WERI-Rb-1 (cell line): ENCODE results near the gene S1PR1.

Experiments
- DNase-seq: peaks from one replicate; pipeline ENCODE4 v3.0.0-alpha.2; 2020
- H3K27ac ChIP-seq: fragments of 250-450 bp; sonication (Bioruptor Pico); 2 replicates; pipeline ENCODE4 v1.5.1; 2020; ENCODE audit warnings: mild to moderate bottlenecking, moderate library complexity
- H3K27me3 ChIP-seq: fragments of 250-450 bp; sonication (Bioruptor Pico); 2 replicates; pipeline ENCODE4 v1.5.1; 2021; ENCODE audit warnings: mild to moderate bottlenecking, low read depth, moderate library complexity; ENCODE audit not compliant: insufficient read depth, severe bottlenecking
- H3K36me3 ChIP-seq: fragments of 250-450 bp; sonication (Bioruptor Pico); 2 replicates; pipeline ENCODE4 v1.5.1; 2020; ENCODE audit warnings: mild to moderate bottlenecking, moderate library complexity
- H3K4me3 ChIP-seq: 2 replicates; pipeline ENCODE4 v1.5.1; 2011; ENCODE audit warnings: low read depth, mild to moderate bottlenecking, control low read depth, low read length
- H3K9me3 ChIP-seq: fragments of 250-450 bp; sonication (Bioruptor Pico); 2 replicates; pipeline ENCODE4 v1.5.1; 2021; ENCODE audit warnings: mild to moderate bottlenecking, moderate library complexity; ENCODE audit not compliant: severe bottlenecking
- TF ChIP-seq, protein P1 (sequence below): IDR thresholded peaks from 2 replicates; pipeline ENCODE4 v1.5.1; 2011; ENCODE audit warnings: low read depth, mild to moderate bottlenecking, control low read depth, inconsistent platforms, low read length

The S1PR1 gene

DNA sequence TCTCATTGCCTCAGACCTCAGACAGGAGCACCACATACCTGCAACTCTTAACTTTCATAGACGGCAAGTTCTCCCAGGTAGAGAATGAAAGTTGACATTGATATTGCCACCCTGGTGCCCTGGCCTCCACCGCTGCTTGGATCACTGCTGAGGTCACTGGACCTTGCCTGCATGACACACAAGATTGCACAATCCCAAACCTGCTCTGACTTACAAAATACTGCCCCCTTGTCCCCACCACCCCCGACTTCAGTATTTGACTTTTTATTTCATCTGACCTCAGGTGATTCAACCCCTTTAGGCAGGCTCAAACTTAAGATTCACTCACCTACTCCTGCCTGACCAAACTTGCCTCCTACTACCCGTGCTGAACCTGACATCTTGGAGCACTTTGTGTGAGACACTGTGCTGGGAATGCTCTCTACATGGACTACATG lies 43.1 kb upstream of the S1PR1 start:
- DNase-seq: no peak
- TF ChIP-seq, protein P1, sequence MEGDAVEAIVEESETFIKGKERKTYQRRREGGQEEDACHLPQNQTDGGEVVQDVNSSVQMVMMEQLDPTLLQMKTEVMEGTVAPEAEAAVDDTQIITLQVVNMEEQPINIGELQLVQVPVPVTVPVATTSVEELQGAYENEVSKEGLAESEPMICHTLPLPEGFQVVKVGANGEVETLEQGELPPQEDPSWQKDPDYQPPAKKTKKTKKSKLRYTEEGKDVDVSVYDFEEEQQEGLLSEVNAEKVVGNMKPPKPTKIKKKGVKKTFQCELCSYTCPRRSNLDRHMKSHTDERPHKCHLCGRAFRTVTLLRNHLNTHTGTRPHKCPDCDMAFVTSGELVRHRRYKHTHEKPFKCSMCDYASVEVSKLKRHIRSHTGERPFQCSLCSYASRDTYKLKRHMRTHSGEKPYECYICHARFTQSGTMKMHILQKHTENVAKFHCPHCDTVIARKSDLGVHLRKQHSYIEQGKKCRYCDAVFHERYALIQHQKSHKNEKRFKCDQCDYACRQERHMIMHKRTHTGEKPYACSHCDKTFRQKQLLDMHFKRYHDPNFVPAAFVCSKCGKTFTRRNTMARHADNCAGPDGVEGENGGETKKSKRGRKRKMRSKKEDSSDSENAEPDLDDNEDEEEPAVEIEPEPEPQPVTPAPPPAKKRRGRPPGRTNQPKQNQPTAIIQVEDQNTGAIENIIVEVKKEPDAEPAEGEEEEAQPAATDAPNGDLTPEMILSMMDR: no peak
- H3K9me3 ChIP-seq: no peaks in the 10 kb centered on the region
- no peak overlapping the region for H3K27ac ChIP-seq
- H3K27me3 ChIP-seq: no peaks in the 10 kb centered on the region
- H3K4me3 ChIP-seq: no peak overlapping the region
- no peaks in the 10 kb centered on the region for H3K36me3 ChIP-seq

GRCh38 chr1:101194746-101195145 lies 42.1 kb upstream of the S1PR1 start:
- H3K27ac ChIP-seq: no peak overlapping the region
- no peak overlapping the region for H3K4me3 ChIP-seq
- H3K27me3 ChIP-seq: no peaks in the 10 kb centered on the region
- no peaks in the 10 kb centered on the region for H3K9me3 ChIP-seq
- TF ChIP-seq, protein P1: no peak
- no peaks in the 10 kb centered on the region for H3K36me3 ChIP-seq
- DNase-seq: no peak

GRCh38 chr1:101196668-101197067 lies 40.2 kb upstream of the S1PR1 start:
- no peaks in the 10 kb centered on the region for H3K36me3 ChIP-seq
- TF ChIP-seq, protein P1: no peak

GRCh38 chr1:101198842-101199636 lies 37.8 kb upstream of the S1PR1 start:
- Histone ChIP-seq H3K9me3 (no peaks in the 10 kb centered on the region), H3K27me3 (no peaks in the 10 kb centered on the region), H3K27ac (no peak overlapping the region), H3K4me3 (no peak overlapping the region), H3K36me3 (no peaks in the 10 kb centered on the region)
- no peak for DNase-seq
- TF ChIP-seq, protein P1: no peak

More at GRCh38 chr1:101196668-101197067, 40.2 kb upstream of the S1PR1 start:
- no peak overlapping the region for H3K4me3 ChIP-seq
- no peaks in the 10 kb centered on the region for H3K9me3 ChIP-seq
- no peak overlapping the region for H3K27ac ChIP-seq
- no peaks in the 10 kb centered on the region for H3K27me3 ChIP-seq
- no peak for DNase-seq

DNA sequence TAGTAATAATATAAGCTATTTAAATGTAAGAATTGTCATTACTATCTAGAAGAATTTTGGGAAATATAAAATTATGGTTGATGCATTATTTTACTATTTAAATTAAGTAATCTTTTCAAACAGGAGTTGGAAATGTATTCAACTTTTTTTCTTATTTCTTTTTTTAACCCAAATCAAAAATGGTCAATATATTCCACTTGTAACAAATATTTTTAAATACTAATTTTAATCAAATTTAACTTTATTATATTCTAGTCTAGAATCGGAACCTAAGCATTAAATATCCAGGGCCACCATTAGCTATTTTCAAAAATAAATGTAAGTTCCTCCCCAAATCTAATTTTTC lies 37.2 kb upstream of the S1PR1 start:
- no peak overlapping the region for H3K27ac ChIP-seq
- no peaks in the 10 kb centered on the region for H3K36me3 ChIP-seq
- TF ChIP-seq, protein P1: no peak
- no peaks in the 10 kb centered on the region for H3K9me3 ChIP-seq
- DNase-seq: no peak
- no peak overlapping the region for H3K4me3 ChIP-seq
- H3K27me3 ChIP-seq: no peaks in the 10 kb centered on the region

DNA sequence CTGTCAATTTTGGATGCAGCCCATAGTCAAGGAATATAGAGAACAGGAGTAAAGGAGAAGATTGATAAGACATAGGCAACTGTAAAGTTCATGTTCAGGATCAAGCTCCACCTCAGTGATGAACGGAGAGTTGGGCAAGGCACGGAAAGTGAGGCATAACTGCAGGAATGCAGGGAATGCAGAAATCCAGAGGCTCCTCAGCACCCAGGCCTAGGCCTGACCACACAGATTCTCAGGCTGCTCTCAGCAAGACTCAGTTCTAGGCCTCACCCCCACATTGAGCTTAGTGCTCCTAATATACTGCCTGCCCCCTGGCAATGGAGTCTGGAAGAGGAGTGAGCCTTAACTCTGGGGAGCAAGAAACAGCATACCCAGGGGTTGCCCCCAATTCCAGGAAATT lies 36.3 kb upstream of the S1PR1 start:
- H3K27ac ChIP-seq: no peak overlapping the region
- TF ChIP-seq, protein P1: no peak
- no peak overlapping the region for H3K4me3 ChIP-seq
- H3K27me3 ChIP-seq: no peaks in the 10 kb centered on the region
- DNase-seq: no peak
- H3K36me3 ChIP-seq: no peaks in the 10 kb centered on the region
- H3K9me3 ChIP-seq: no peaks in the 10 kb centered on the region
